ENCODE measurements around the gene NDRG2. TPM values are rescaled to one million over a fixed set of nuclear protein-coding genes. Genes with fewer than 3 reads are reported as not detected.
"Not testable (repeated sequence)": the region's sequence is repeated elsewhere in the genome, so short reads cannot be mapped to it uniquely, and the experiment has no call there.

The NDRG2 gene
- total and polyA plus RNA-seq, 10 donors = 72.4 to 335 (median 201) TPM

DNA sequence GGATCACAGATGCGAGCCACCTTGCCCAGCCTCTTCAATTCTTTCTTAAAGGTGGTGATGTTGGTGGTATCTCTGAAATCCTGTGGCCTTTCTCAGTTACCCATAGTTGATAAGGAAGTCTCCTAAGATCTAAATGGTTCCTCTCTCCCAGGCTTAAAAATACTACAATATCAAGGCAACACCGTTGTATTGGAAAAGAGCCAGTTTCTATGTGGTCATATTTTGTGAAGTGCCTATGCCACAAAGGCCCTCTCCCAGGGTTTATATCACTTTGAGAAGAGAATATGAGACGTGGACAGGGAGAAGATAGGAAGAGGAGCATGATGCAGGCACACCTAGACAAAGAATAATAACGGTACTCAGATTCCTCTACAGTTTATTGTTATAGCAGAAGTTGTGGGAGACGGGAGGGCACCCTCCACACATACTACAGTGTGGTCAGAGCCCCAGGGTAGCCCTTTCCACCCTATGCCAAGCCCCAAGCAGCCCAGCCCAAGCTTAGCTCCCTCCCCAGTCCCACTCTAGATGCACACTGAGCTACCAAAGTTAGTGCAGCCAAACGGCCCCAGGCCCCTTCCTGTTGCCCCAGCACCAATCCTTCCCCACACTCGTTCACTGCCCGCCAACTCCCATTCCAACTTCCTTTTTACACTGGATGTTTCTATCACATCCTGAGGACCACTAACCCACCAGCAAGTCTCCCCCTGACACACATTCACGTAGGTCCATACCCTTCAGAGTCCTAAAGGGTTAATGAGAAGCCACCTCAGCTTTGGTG lies 8.3 kb downstream of the NDRG2 start:
- Histone ChIP-seq H3K36me3 (peaks cover 0 to 56% (median 23%) of the 10 kb centered on the region in 6 donors), H3K27ac (peak overlapping the region in 1 of 8 donors; percentile 28), H3K27me3 (replicated peaks in 1 of 7) (peaks cover 0 to 17% (median 0%) of the 10 kb centered on the region in 7 donors), H3K4me3 (no peak overlapping the region), H3K9me3 (no peaks in the 10 kb centered on the region), H3K4me1 (peaks cover 9 to 68% (median 48%) of the 10 kb centered on the region in 6 donors)
- WGBS, 5 donors = 41 to 61% (median 52%) methylated on average over 9 of the region's 9 CpGs
- no peak for DNase-seq
- intact Hi-C loops (cut with DNase I; ENCODE audit: low total_unique reads) = loop anchor here (5.0 kb wide), 1 partner anchor 76 kb away; no protein-coding TSS in a partner anchor
- TF ChIP-seq POLR2AphosphoS5 (IDR thresholded peaks at IDR 0.05) (no peak), POLR2A (IDR thresholded peaks at IDR 0.05) (no peak)
- TF ChIP-seq, protein P1, sequence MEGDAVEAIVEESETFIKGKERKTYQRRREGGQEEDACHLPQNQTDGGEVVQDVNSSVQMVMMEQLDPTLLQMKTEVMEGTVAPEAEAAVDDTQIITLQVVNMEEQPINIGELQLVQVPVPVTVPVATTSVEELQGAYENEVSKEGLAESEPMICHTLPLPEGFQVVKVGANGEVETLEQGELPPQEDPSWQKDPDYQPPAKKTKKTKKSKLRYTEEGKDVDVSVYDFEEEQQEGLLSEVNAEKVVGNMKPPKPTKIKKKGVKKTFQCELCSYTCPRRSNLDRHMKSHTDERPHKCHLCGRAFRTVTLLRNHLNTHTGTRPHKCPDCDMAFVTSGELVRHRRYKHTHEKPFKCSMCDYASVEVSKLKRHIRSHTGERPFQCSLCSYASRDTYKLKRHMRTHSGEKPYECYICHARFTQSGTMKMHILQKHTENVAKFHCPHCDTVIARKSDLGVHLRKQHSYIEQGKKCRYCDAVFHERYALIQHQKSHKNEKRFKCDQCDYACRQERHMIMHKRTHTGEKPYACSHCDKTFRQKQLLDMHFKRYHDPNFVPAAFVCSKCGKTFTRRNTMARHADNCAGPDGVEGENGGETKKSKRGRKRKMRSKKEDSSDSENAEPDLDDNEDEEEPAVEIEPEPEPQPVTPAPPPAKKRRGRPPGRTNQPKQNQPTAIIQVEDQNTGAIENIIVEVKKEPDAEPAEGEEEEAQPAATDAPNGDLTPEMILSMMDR (IDR thresholded peaks at IDR 0.05 in 8 of 11, conservative IDR thresholded peaks at IDR 0.05 in 3 of 11) = no peak

DNA sequence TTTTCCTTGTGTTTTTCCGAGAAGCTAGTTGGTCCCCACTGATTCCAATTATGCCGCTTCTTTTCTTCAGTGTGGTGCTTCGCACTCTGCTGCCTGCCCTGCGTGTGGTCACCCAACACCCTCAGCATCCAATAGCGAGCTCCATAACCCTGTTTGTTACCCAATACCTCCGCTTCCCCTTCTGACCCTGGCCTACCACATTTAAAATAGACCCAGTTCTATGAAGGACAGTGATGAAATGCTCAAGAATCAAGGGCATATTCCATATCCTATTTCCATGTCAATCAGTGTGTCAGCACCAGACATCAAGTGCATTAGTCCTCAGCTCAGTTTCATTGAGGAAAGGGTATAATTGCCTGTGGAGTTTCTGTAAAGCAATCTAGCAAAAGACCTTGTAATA lies 9.5 kb downstream of the NDRG2 start:
- WGBS, 5 donors = 45 to 77% (median 47%) methylated on average over 6 of the region's 6 CpGs
- TF ChIP-seq POLR2AphosphoS5 (IDR thresholded peaks at IDR 0.05) (peak in 1 of 3 donors; percentile 14), POLR2A (IDR thresholded peaks at IDR 0.05) (no peak)
- H3K27ac ChIP-seq = peak overlapping the region in 5 of 8 donors; percentile 19 to 35 (median 19)
- H3K9me3 ChIP-seq = no peaks in the 10 kb centered on the region
- intact Hi-C loops (cut with DNase I; ENCODE audit: low total_unique reads) = loop anchor here (5.0 kb wide), 1 partner anchor 77 kb away; no protein-coding TSS in a partner anchor
- peaks cover 0 to 17% (median 0%) of the 10 kb centered on the region in 7 donors for H3K27me3 ChIP-seq (replicated peaks in 1 of 7)
- peaks cover 0 to 43% (median 18%) of the 10 kb centered on the region in 6 donors for H3K36me3 ChIP-seq
- peaks cover 9 to 56% (median 36%) of the 10 kb centered on the region in 6 donors for H3K4me1 ChIP-seq
- H3K4me3 ChIP-seq = no peak overlapping the region
- DNase-seq = no peak

DNA sequence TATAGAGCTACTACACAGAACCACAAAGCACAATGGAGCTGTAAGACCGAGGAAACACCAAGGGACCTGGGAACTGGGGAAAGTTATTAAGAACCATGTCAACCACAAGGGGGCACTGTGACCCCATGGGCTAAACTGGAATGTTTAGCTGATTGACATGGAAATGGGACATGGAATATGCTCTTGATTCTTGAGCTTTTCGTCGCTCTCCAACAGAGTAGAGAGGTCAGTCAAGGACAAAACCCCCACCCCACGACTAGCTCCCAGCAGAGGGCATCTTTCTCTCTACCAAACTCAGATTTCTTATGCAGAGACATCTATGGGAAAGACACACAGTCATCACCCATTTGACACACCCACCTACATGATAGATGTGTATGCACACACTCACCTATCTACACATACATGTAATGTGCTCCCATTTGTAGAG lies 10.1 kb downstream of the NDRG2 start:
- peak overlapping the region in 3 of 8 donors; percentile 19 to 35 (median 19) for H3K27ac ChIP-seq
- WGBS, 5 donors = 0 to 1% (median 0%) methylated on average over 4 of the region's 4 CpGs
- intact Hi-C loops (cut with DNase I; ENCODE audit: low total_unique reads) = loop anchor here (5.0 kb wide), 1 partner anchor 78 kb away; no protein-coding TSS in a partner anchor

DNA sequence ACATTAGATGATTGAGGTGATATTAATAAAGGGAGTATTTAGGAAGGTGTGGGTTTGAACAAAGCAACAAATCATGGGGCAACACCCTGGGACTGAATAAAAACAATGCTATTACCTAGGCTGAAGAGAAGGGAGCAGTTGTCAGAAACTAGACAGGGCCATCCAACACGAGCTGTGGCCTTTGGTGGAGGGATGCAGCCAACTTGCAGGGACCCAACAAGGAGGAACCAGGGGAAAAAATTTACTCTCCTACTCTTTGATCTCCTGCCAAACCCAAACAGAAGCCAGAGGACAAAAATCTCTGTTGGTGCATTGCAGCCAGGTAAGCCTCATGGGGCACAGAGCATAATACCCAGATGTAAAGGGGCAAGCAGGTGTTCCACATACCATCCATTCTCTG lies 13.7 kb downstream of the NDRG2 start:
- intact Hi-C loops (cut with DNase I; ENCODE audit: low total_unique reads) = no loop called here
- Histone ChIP-seq H3K4me3 (no peak overlapping the region), H3K27me3 (replicated peaks in 1 of 7) (peaks cover 0 to 17% (median 0%) of the 10 kb centered on the region in 7 donors), H3K27ac (no peak overlapping the region), H3K9me3 (no peaks in the 10 kb centered on the region), H3K4me1 (peaks cover 4 to 16% (median 10%) of the 10 kb centered on the region in 6 donors), H3K36me3 (peaks cover 0 to 1% (median 0%) of the 10 kb centered on the region in 6 donors)
- no peak for DNase-seq
- 72 to 93% (median 80%) methylated on average over 1 of the region's 1 CpG for WGBS, 5 donors
- TF ChIP-seq POLR2AphosphoS5 (IDR thresholded peaks at IDR 0.05) (no peak), POLR2A (IDR thresholded peaks at IDR 0.05) (no peak)
- TF ChIP-seq, protein P1 (IDR thresholded peaks at IDR 0.05 in 8 of 11, conservative IDR thresholded peaks at IDR 0.05 in 3 of 11) = no peak

More for the DNA sequence above, 10.1 kb downstream of the NDRG2 start:
- peak in 1 of 3 donors; percentile 39 for TF ChIP-seq POLR2AphosphoS5 (IDR thresholded peaks at IDR 0.05)
- TF ChIP-seq, protein P1 (IDR thresholded peaks at IDR 0.05 in 8 of 11, conservative IDR thresholded peaks at IDR 0.05 in 3 of 11) = peak; percentile 73 to 95 (median 89)
- TF ChIP-seq POLR2A (IDR thresholded peaks at IDR 0.05) = no peak
- Histone ChIP-seq H3K27me3 (replicated peaks in 1 of 7) (peaks cover 0 to 17% (median 0%) of the 10 kb centered on the region in 7 donors), H3K4me3 (no peak overlapping the region), H3K9me3 (no peaks in the 10 kb centered on the region), H3K36me3 (peaks cover 0 to 38% (median 18%) of the 10 kb centered on the region in 6 donors), H3K4me1 (peaks cover 9 to 53% (median 34%) of the 10 kb centered on the region in 6 donors)
- peak; percentile 87 for DNase-seq

DNA sequence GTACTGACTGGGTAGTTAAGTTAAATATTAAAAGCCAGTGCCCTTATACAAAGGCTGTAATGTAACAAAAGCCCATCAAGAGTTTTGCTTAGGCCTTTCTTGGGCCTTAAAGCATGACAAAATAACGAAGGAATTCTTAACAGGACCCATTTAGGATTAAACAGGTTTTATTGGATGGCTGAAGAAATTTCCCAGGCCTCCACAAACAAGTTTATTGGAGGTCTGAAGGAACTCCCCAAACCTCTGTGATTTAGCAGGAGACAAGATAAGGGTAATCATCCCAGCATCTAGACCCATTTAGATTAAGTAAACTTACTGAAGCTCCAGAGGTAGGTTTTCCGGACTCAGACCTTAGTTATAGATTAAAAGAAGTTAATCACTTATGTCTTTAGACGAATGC lies 15.1 kb downstream of the NDRG2 start:
- H3K4me1 ChIP-seq; H3K4me3 ChIP-seq; H3K9me3 ChIP-seq; H3K36me3 ChIP-seq; H3K27ac ChIP-seq; intact Hi-C loops (cut with DNase I; ENCODE audit: low total_unique reads); DNase-seq: not testable (repeated sequence)
- WGBS, 5 donors = 75 to 89% (median 81%) methylated on average over 3 of the region's 3 CpGs
- H3K27me3 ChIP-seq (replicated peaks in 1 of 7) = peaks cover 0 to 17% (median 0%) of the 10 kb centered on the region in 7 donors

Data from spleen (tissue), 11 donors.